ENCODE results near the gene SMCP. TPM values are rescaled to one million over a fixed set of nuclear protein-coding genes. Genes with fewer than 3 reads are reported as not detected.

The SMCP gene, protein sequence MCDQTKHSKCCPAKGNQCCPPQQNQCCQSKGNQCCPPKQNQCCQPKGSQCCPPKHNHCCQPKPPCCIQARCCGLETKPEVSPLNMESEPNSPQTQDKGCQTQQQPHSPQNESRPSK
- total RNA-seq: not detected

DNA sequence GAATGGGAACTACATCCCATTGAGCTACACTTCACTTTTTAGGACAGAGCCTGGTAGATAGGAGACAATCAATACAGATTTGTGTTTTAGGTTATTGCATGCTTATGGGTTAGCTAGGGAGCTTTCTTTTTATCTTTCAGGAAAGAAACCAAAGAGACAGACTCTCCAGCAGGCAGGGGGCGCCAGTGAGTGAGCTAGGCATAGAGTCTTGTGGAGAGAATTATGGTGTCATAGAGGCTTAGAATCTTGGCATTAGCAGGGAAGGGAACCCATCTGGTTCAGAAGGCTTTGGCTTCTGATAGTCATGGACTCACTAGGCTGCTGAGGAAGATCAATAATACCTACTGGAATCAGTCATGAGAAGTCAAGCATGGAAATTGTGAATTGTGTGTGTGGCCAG lies at the start of gene SMCP:
TSS of gene SMCP (plus strand) at position 281 of the 400 bp plus-strand sequence. CDS start 6,101 bp downstream, outside the sequence.

DNA sequence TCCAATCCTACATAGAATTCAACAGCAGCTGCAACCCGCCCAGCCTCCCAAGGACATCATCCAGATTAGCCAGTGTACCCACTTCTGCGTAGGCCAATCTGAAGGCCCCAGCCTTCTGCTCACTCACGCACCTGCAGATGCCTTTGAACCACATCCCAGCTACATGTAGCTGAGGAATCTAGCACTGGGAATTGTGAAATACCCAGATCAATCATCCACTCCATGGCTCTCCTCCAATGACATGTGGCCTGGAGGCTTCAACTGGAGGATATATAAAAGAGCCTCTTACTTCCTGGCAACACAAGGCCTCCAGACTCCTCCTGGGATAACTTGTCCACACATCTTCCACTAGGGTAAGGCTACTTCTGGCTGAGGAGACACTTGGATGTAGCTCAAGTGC lies 35.6 kb upstream of the SMCP start, which contains the start of gene LCE6A:
TSS of gene LCE6A (plus strand) at position 301 of the 400 bp plus-strand sequence. CDS start 665 bp downstream, outside the sequence.

DNA sequence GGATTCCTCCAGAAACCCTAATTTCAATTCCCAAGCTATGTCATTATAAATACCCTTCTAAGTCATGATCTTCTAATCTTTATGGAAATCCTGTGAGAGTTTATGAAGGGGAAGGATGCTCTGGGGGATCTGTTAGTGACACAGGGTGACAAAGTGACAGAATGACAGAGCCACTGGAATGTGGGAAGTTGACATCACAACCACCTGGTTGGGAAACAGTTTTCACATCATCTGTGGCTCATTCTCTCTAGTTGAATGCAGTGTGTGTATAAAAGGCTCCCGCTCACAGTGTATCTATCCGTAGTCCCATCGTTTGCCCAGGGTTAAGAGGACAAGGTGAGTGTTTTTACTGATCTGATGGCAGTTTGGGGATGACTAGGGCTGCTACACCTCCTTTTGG lies 18.4 kb upstream of the SMCP start, which contains the start of gene LCE7A:
TSS of gene LCE7A (plus strand) at position 301 of the 400 bp plus-strand sequence. CDS start 702 bp downstream, outside the sequence.

DNA sequence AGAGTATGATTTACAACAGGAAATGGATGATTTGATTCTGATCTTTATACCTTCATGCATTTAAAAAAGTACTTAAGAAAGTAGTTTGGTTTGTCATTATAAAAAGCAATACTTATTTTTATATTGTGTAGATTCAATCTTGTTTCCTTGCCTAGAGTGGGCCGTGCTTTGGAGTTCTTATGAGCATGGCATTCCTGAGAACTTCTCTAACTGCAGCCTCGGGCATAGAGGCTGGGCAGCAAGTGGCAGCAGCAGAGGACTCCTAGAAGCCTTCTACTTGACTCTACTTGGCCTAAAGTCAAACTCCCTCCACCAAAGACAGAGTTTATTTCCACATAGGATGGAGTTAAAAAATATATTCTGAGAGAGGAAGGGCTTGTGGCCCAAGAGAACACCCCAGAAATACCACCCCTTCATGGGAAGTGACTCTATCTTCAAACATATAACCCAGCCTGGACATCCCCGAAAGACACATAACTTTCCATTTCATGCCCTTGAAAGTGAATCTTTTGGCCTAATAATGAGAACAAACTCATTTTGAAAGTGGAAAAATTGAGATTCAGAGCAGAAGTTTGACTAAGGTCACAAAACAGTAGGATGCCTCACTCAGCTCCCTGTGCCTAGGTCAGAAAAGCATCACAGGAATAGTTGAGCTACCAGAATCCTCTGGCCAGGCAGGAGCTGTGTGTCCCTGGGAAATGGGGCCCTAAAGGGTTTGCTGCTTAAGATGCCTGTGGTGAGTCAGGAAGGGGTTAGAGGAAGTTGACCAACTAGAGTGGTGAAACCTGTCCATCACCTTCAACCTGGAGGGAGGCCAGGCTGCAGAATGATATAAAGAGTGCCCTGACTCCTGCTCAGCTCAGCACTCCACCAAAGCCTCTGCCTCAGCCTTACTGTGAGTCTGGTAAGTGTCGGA lies 29.8 kb downstream of the SMCP start, which contains the start of gene IVL:
TSS of gene IVL (plus strand) at position 861 of the 916 bp plus-strand sequence. CDS start 1,252 bp downstream, outside the sequence.

Other genes with a start within 250 kb of the SMCP start
- gene LCE2D, start 214.9 kb upstream of the SMCP start, total RNA-seq: not detected
- not detected for gene LCE2C, start 203.0 kb upstream of the SMCP start, total RNA-seq
- not detected for gene LCE2B, start 192.2 kb upstream of the SMCP start, total RNA-seq
- gene LCE2A, start 180.0 kb upstream of the SMCP start, total RNA-seq: not detected
- not detected for gene LCE4A, start 170.2 kb upstream of the SMCP start, total RNA-seq
- not detected for gene KPRP, start 120.3 kb upstream of the SMCP start, total RNA-seq
- not detected for gene LCE1F, start 103.2 kb upstream of the SMCP start, total RNA-seq
- gene LCE1E, start 92.1 kb upstream of the SMCP start, total RNA-seq: not detected
- gene LCE1D, start 81.6 kb upstream of the SMCP start, total RNA-seq: not detected
- not detected for gene LCE1C, start 71.7 kb upstream of the SMCP start, total RNA-seq
- not detected for gene LCE1B, start 66.4 kb upstream of the SMCP start, total RNA-seq
- gene LCE1A, start 50.8 kb upstream of the SMCP start, total RNA-seq: not detected
- not detected for gene LCE6A, start 35.5 kb upstream of the SMCP start, total RNA-seq
- gene LCE7A, start 18.3 kb upstream of the SMCP start, total RNA-seq: not detected
- 0.35 TPM for gene IVL, start 30.2 kb downstream of the SMCP start, total RNA-seq
- gene SPRR5, start 68.9 kb downstream of the SMCP start, total RNA-seq: not detected
- not detected for gene SPRR4, start 92.3 kb downstream of the SMCP start, total RNA-seq
- not detected for gene SPRR1A, start 105.8 kb downstream of the SMCP start, total RNA-seq
- 0.58 TPM for gene SPRR3, start 123.4 kb downstream of the SMCP start, total RNA-seq
- gene SPRR1B, start 152.9 kb downstream of the SMCP start, total RNA-seq: not detected
- not detected for gene SPRR2D, start 162.8 kb downstream of the SMCP start, total RNA-seq
- gene SPRR2A, start 179.2 kb downstream of the SMCP start, total RNA-seq: not detected
- gene SPRR2B, start 193.3 kb downstream of the SMCP start, total RNA-seq: not detected
- not detected for gene SPRR2E, start 216.2 kb downstream of the SMCP start, total RNA-seq
- not detected for gene SPRR2F, start 235.2 kb downstream of the SMCP start, total RNA-seq

All from metanephros (tissue), 1 donor.